ENCODE results near the gene HDAC7. TPM values are rescaled to one million over a fixed set of nuclear protein-coding genes. Genes with fewer than 3 reads are reported as not detected.
"Not testable (repeated sequence)": the region's sequence is repeated elsewhere in the genome, so short reads cannot be mapped to it uniquely, and the experiment has no call there.

HDAC7 gene
- polyA plus RNA-seq, 4 donors, result 67.6 to 111 (median 76.2) TPM

GRCh38 chr12:47850153-47851084, 30.7 kb upstream of the HDAC7 start:
- no peak for DNase-seq (ENCODE audit: low read depth in 4 of 4, low spot score in 2 of 4)

- DNase-seq (ENCODE audit: low read depth in 4 of 4, low spot score in 2 of 4), result no peak
These were observed 29.6 kb upstream of the HDAC7 start for GRCh38 chr12:47849261-47849660.

GRCh38 chr12:47848853-47849252, 29.1 kb upstream of the HDAC7 start:
- DNase-seq (ENCODE audit: low read depth in 4 of 4, low spot score in 2 of 4), result no peak

- no peak for DNase-seq (ENCODE audit: low read depth in 4 of 4, low spot score in 2 of 4)
These were observed 26.7 kb upstream of the HDAC7 start for GRCh38 chr12:47846294-47846996.

- no peak for DNase-seq (ENCODE audit: low read depth in 4 of 4, low spot score in 2 of 4)
These were observed 25.4 kb upstream of the HDAC7 start for GRCh38 chr12:47845081-47845480.

GRCh38 chr12:47844264-47845019, 24.7 kb upstream of the HDAC7 start:
- DNase-seq (ENCODE audit: low read depth in 4 of 4, low spot score in 2 of 4), result no peak

GRCh38 chr12:47843226-47843980, 23.7 kb upstream of the HDAC7 start:
- no peak for DNase-seq (ENCODE audit: low read depth in 4 of 4, low spot score in 2 of 4)

- not testable (repeated sequence) for DNase-seq (ENCODE audit: low read depth in 4 of 4, low spot score in 2 of 4)
These were observed 22.8 kb upstream of the HDAC7 start for GRCh38 chr12:47842543-47842942.

GRCh38 chr12:47841910-47842309, 22.2 kb upstream of the HDAC7 start:
- no peak for DNase-seq (ENCODE audit: low read depth in 4 of 4, low spot score in 2 of 4)

- no peak for DNase-seq (ENCODE audit: low read depth in 4 of 4, low spot score in 2 of 4)
These were observed 21.8 kb upstream of the HDAC7 start for GRCh38 chr12:47841501-47841900.

- no peak for DNase-seq (ENCODE audit: low read depth in 4 of 4, low spot score in 2 of 4)
These were observed 20.9 kb upstream of the HDAC7 start for GRCh38 chr12:47840571-47840970.

- no peak for DNase-seq (ENCODE audit: low read depth in 4 of 4, low spot score in 2 of 4)
These were observed 19.6 kb upstream of the HDAC7 start for GRCh38 chr12:47839214-47839876.

GRCh38 chr12:47838286-47838931, 18.7 kb upstream of the HDAC7 start:
- no peak for DNase-seq (ENCODE audit: low read depth in 4 of 4, low spot score in 2 of 4)

GRCh38 chr12:47837190-47838171, 17.8 kb upstream of the HDAC7 start:
- no peak for DNase-seq (ENCODE audit: low read depth in 4 of 4, low spot score in 2 of 4)

- no peak for DNase-seq (ENCODE audit: low read depth in 4 of 4, low spot score in 2 of 4)
These were observed 16.1 kb upstream of the HDAC7 start for GRCh38 chr12:47835831-47836155.

GRCh38 chr12:47835006-47835830, 15.5 kb upstream of the HDAC7 start:
- DNase-seq (ENCODE audit: low read depth in 4 of 4, low spot score in 2 of 4), result no peak

GRCh38 chr12:47834199-47834903, 14.6 kb upstream of the HDAC7 start:
- no peak for DNase-seq (ENCODE audit: low read depth in 4 of 4, low spot score in 2 of 4)
